ENCODE data around the gene CD101.
"Not testable (repeated sequence)": the region's sequence is repeated elsewhere in the genome, so short reads cannot be mapped to it uniquely, and the experiment has no call there.

The CD101 gene, protein sequence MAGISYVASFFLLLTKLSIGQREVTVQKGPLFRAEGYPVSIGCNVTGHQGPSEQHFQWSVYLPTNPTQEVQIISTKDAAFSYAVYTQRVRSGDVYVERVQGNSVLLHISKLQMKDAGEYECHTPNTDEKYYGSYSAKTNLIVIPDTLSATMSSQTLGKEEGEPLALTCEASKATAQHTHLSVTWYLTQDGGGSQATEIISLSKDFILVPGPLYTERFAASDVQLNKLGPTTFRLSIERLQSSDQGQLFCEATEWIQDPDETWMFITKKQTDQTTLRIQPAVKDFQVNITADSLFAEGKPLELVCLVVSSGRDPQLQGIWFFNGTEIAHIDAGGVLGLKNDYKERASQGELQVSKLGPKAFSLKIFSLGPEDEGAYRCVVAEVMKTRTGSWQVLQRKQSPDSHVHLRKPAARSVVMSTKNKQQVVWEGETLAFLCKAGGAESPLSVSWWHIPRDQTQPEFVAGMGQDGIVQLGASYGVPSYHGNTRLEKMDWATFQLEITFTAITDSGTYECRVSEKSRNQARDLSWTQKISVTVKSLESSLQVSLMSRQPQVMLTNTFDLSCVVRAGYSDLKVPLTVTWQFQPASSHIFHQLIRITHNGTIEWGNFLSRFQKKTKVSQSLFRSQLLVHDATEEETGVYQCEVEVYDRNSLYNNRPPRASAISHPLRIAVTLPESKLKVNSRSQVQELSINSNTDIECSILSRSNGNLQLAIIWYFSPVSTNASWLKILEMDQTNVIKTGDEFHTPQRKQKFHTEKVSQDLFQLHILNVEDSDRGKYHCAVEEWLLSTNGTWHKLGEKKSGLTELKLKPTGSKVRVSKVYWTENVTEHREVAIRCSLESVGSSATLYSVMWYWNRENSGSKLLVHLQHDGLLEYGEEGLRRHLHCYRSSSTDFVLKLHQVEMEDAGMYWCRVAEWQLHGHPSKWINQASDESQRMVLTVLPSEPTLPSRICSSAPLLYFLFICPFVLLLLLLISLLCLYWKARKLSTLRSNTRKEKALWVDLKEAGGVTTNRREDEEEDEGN

DNA sequence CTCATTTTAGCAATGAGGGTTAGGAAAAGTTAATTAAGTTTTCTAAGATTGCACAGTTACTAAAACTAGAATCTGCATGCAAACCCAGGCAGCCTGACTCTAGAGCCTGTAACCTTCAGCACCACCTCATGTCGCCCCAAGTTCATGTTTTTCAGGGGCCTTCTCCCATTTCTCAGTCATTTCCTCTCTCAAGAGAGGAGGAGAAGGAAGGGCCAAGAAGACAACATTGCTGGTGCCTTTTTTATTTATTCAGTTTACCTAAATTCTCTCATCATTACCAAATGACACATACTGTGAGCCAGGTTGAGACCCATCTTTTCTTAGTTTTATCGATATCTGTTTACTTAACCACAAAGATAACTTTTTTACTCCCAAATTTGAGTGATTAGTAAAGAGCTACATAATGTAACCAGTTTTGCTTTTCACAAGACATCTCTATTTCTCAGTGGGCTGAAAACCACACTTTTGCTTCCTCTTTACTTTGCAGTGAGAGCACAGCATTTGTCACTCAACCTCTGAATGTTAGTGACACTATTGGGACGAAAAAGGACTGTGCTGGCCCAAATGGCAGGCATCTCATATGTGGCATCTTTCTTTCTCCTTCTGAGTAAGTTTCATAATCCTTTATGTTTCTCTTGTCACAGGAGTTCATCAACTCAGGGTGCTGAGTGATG, at the start of gene CD101:
Gene CD101 (plus strand): TSS at position 507 of the 674 bp plus-strand sequence. CDS start 58 bp downstream, at position 565.
- no peak for DNase-seq

DNA sequence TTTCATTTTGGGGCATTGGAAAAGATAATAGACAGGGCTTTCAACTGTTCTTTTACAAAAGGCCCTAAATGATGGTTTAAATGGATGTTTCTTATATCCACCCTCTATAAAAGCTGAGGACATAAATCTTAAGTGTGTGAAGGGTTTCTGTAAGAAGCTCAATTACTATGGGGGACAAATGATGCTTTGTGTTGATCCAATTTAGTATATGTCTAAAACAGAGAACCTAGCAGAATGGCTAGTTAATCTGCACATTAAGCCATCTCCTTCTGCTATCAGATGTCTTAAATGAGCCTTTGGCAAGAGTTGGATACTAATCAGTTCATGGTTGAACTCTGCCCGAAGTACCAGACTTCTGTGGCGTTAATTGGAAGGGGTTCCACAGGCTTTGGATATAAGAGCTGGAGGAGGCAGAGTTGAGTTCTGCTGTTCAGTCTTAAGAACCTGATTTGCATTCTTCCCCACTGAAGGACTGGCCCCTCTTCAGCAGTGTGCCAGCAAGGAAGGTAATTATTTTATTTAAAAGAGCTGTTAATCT, 48.8 kb upstream of the CD101 start:
- DNase-seq: no peak

DNA sequence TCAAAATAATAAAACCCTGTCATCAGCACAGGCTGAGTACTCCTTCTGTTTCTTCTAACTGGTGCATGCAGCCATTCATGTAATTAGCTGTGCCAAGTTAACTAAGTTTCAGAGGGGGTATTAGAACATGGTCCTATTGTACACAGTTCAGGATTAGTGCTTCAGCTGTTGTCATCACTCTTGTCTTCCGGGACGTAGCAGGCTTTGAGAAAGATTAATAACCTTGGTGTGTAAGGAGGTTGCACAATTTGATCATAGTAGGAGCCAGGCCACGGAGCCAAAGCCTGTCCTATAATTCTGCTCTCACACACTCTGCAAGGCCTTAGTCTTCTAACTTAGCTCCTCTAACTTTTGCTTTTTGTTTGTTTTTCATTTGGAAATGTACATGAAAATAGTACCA, 47.1 kb upstream of the CD101 start:
- DNase-seq: no peak

DNA sequence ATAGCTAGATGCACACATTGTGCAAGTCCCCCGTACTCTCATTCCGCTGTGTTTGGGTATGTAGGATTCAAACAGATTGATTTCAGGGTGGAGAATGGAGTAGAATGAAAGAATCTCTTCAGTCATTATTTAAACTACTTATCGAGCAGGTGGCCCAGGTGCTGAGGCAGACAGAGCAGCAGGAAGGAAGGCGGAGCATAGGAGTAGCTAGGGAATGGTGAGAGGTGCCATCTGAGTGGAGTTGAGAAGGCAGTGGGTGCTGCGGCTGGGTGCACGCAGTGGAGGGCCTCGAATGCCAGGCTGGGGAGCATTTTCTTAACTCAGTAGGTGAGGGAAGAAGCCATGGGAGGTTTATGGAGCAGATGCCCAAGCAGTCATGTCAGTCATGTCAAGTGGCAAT, 45.2 kb upstream of the CD101 start:
- no peak for DNase-seq

DNA sequence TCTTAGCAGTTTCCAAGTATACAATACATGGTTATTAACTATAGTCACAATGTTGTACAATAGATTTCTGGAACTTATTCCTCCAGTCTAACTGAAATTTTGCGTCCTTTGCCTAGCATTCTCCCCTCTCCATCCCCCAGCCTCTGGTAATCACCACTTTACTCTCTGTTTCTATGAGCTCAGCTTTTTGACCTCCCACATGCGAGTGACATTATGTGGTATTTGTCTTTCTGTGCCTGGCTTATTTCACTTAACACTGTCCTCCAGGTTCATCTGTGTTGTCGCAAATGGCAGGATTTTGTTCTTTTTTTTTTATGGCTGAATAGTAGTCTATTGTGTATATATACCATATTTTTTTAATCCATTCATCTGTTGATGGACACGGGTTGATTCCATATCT, 43.9 kb upstream of the CD101 start:
- DNase-seq: no peak

DNA sequence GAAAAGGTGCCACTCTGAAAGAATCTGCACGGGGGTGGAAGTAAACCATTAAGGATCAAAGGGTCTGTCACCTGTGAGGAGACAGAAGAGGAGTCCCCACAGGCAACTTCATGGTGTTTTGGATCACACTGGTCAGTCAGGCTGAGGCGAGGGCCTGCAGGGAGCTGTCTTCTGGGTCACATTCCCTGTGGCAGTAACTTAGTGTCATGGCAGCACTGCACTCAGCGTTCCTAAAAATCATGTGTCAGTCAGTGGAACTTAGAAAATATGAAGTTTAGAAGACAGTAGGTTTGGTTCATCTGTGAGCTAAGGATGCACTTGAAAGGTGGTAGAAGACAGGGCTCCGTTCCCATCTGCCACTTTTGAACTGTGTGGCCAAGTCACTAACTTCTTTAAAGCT, 43.5 kb upstream of the CD101 start:
- DNase-seq: no peak

DNA sequence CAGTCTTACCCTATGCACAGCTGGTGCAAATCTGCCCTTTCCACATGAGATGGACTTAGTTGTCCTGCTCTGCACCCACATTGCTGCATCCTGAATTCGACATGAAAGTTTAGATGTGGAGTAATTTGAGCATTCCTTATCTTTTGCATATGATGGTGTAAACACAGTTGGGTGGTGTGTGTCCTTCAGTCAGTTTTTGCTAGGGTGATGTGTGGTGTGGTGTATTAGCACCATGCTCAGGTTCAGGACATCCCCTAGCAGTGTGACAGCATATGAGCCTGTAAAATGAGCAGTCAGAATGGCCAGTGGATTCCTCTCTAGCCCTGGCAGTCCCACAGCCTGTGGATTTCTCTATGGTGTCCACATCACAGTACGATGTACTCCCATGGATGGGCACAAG, 42.6 kb upstream of the CD101 start:
- DNase-seq: no peak

DNA sequence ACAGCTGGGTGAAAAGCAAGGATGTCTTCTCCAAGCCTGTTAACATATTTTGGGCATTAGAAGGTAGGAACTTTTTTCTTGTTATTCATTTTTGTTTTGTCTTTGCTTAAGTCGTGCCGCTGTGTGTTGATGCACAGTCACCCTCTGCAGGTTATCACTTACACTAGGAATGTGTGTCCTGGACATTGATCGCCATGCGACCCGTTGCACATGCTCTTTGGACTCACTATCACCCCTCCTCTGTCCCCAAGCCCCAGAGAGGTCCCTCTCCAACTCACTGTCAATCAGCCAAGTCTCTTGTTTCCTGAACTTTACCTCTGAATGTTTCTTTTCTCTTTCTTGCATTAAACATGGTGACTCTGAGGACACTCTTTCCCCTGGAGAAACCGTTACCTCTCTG, 40.0 kb upstream of the CD101 start:
- no peak for DNase-seq

DNA sequence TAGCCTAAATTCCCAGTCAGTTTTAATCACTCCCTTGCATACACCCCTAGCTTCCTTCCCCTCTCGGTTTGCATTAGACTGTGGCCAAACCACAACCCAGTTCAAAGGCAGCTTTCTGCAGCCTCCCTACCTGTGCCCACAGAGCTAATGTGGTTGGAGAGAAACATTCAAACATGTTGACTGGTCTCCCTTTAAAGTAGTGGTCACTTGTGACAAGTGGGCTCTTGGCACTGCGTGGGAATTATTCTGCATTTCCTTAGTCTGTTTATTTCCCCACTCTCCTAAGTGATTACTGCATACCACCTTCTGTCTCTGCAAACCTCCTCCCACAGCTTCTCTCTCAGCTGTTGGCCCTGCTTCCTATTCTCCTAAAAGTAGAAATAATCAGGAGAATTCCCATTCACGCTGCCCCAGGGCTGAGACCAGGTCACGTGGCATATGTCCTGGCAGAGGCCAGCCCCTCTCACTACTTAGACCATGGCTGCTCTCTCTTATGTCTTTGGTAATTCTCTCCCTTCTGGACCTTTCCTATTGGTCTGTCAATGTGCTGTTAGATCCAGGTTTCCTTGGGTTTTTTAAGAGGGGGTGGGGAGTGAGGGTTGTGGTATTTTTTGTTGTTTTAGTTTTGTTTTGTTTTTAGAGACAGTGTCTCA, 38.4 kb upstream of the CD101 start:
- DNase-seq: no peak

DNA sequence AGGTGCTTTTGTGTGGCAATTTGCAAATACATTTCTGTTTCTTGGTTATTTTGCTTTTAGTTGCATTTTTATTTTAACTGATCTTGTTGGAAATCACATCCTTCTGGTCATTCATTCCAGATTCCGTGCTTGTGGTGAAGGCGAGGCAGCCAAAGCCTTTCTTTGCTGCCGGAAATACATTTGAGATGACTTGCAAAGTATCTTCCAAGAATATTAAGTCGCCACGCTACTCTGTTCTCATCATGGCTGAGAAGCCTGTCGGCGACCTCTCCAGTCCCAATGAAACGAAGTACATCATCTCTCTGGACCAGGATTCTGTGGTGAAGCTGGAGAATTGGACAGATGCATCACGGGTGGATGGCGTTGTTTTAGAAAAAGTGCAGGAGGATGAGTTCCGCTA, 34.8 kb upstream of the CD101 start:
- no peak for DNase-seq

DNA sequence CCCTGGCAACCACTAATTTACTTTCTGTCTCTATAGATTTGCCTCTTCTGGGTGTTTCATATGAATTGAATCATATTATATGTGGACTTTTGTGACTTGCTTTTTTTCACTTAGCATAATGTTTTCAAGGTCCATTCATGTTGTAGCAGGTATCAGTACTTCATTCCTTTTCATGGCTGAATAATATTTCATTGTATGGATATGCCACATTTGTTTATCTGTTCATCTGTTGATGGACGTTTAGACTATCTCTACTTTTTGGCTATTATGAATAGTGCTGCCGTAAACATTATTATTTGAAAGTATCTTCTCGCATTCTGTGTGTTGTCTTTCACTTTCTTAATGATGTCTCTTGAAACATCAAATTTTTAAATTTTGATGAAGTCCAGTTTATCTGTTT, 32.8 kb upstream of the CD101 start:
- no peak for DNase-seq

DNA sequence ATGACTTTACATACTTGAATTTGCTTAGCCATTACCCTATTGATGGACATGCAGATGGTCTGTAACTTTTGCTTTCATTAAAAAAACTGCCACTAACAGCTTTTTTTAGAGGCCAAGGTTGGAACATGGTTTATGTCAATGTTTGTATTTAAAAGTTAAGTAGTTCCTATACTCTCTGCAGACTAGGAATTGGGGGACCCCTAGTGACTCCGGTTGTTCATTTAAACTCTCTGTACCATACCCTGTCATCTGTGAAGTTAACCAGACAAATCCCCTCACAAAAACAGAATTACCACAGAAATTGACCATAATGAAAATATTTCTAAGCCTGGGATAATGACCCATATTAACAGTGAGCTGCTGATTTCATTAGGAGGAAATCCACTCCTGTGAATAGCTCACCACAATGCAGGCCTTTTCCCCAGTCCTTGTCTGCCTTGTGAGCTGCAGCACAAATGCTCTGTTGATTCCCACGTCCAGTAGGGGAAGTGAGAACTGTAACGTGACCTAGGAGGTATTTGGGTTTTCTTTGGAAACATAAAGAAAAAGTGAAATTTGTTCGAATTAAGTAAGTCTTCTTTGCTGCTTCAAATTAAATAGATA, 30.2 kb upstream of the CD101 start:
- DNase-seq: no peak

DNA sequence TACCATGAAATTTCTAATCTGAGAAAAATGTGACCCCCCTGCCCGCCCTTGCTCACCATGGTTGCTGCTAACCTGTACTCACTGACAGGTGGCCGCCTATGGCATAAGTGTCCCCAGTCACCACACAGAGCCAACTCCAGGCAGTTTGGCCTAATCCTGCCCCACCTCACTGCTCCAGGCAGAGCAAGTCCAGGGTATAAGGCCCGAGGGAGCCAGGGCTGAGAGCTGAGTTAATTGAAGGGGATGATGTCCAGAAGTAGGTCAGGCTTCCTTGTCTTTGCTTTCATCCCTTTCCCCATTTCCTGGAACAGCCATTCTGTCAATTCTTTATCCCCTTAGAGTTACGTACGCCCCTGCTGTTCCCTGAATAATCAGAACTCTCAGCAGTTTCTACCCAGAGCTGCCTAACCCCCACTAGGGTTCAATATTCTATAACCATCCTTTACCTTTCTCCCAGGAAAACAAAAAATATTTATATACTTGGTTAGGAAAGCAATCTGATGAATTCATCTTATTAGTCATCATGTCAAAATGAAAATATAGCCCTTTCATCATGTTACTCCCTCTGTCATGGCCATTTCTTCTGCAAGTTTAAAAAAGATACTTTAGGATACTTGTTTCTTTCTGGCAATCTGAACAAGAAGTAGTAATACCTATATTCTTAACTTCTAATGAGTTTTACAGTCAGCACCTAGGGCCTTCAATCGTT, 29.4 kb upstream of the CD101 start:
- no peak for DNase-seq

DNA sequence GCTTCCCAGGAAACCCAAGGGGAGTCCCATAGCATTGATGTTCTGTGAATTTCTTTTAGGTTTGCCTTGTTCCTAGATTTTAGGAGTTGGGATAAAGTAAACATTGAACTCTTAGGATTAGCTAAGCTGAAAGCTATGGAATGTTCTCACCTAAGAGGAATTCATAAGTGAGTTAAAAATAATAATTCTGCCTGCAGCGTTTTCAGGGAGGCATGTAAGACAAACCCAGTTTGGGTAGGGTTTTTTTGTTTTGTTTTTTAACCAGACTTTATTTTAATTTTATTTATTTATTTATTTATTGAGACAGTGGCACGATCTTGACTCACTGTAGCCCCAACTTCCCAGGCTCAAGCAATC, 28.9 kb upstream of the CD101 start:
- DNase-seq: no peak

DNA sequence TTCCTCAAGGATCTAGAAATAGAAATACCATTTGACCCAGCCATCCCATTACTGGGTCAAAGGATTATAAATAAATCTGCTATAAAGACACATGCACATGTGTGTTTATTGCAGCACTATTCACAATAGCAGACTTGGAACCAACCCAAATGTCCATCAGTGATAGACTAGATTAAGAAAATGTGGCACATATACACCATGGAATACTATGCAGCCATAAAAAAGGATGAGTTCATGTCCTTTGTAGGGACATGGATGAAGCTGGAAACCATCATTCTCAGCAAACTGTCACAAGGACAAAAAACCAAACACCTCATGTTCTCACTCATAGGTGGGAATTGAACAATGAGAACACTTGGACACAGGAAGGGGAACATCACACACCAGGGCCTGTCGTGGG, 21.3 kb upstream of the CD101 start:
- not testable (repeated sequence) for DNase-seq

DNA sequence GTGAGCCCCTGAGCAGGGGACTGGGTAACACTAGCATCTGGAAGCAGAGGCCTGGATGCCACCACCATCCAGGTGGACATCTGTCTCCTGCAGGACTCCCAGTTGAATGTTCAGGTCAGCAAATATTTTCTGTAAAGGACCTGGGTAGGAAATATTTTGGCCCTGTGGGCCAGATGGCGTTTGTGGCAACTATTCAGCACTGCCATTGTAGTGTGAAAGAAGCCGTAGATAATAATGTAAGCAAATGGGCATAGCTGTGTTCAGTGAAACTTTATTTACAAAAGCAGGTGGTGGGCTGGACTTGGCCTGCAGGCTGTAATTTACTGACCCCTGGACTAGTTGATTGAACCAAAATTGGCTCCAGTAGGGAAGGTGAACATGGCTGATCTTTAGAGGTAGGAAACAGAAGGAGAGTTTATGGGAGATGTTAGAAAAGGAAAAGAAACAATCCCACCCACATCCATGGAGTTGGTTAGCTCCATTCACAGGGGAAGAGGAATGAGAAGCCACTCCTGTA, 20.0 kb upstream of the CD101 start:
- no peak for DNase-seq

DNA sequence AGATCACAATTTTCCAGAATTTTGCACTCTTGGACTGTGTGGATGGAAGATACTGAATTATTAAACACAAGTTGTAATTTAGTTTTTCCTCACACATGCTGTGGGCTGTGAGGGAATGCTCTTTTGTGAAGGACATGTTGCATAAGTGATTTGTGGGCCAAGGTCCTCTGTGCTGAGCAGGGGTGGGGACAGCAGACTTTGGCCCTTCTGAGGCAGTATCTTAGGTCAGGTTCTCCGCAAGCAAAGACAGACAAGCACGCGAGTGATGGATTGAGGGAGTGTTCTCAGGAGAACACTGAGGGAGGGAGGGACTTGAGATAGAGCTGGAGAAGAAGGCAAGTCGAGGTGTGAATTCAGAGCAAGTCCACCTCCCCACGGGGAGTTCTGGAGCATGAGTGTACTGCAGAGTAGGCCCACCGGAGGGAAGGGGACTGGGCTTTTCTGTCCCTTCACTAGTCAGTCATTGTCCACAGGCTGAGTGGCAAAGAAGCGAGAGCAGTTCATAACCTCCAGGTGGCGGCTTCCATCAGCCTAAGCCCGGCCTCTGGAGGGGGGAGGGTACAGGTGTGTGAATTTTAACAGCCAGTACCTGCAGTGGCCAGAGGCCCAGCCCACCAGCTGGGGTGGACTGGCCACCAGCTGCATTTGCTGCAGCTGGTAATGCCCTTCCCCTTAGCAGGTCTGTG, 19.1 kb upstream of the CD101 start:
- no peak for DNase-seq

DNA sequence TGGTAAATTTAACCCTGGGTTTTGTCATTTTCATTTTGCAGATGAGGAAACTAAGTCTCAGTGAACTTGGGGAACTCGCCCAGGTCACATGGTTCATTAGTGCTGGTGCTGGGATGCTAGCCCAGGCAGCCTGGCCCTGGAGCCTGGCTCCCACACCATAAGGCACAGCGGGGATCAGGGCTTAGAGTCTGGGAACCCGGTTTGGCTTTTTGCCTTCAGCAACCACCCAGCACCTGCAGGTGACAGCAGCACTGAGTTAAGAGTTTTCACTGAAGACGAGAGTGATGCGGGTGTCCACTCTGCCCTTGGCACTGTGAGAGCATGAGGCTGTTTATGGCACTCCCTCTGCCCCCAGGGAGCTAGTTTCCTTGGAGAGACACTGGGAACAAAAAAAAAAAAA, 18.4 kb upstream of the CD101 start:
- DNase-seq: no peak

DNA sequence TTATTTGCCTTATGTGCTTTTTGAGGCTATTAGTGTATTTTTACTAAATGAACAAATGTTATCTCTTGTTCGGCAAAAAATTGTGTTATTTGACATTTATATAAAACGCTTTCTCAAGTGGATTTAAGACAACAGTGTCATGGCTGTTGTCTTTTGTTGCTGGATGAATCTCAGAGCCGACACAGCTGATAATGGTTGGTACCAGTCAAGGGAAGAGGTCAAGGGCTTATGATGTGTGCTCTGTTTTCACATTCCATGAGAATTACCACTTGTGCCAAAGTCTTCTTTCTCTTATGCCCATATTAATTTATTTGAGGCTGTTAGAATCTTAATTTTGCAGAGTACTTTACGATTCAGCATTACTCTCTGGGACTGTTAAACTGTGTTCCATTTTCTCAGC, 17.9 kb upstream of the CD101 start:
- no peak for DNase-seq

DNA sequence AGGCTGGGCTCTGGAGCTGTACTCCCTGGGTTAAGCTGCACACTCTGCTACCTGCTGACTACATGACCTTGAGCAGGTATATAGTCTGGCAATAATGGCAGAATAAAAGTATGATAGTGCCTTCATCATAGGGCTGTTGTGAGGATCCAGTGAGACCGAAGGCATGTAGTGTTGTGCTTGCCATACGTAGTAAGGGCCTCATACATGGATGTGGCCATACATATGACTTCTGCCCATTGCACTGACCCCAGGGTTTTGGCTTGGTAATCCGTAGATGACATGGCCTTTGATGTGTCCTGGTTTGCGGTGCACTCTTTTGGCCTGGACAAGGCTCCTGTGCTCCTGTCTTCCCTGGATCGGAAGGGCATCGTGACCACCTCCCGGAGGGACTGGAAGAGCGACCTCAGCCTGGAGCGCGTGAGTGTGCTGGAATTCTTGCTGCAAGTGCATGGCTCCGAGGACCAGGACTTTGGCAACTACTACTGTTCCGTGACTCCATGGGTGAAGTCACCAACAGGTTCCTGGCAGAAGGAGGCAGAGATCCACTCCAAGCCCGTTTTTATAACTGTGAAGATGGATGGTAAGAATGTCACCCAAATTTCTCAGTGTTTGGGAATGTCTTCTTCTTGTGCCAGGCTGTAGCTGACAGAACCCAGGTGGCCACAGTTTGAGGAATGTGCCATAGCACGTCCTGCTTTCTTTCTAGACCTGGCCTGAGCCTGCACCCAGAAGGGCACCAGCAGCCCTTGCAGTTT, 17.0 kb upstream of the CD101 start:
- no peak for DNase-seq

Measured in activated CD4-positive, alpha-beta T cell treated with anti-CD3 and anti-CD28 coated beads for 1 hour (primary cell).